COLO829 (cell line): ENCODE data around the gene SCAF4.
"Not testable (repeated sequence)": the region's sequence is repeated elsewhere in the genome, so short reads cannot be mapped to it uniquely, and the experiment has no call there.

Experiments
- DNase-seq: peaks from one replicate; pipeline ENCODE4 v3.0.0; 2012; ENCODE audit warnings: low spot score

Gene SCAF4

GRCh38 chr21:31741116-31741515, 9.2 kb upstream of the SCAF4 start:
- no peak for DNase-seq

- not testable (repeated sequence) for DNase-seq
Observed at GRCh38 chr21:31737586-31738397, 5.9 kb upstream of the SCAF4 start.

- no peak for DNase-seq
Observed at GRCh38 chr21:31735511-31735992, 3.6 kb upstream of the SCAF4 start.

GRCh38 chr21:31733551-31734149, 1.7 kb upstream of the SCAF4 start:
- no peak for DNase-seq

- DNase-seq = peak; percentile 13
Observed at GRCh38 chr21:31732597-31733550, 956 bp upstream of the SCAF4 start.

- DNase-seq = peak; percentile 25
Observed at GRCh38 chr21:31731056-31731856, 662 bp downstream of the SCAF4 start.

GRCh38 chr21:31730712-31731055, 1.2 kb downstream of the SCAF4 start:
- peak; percentile 40 for DNase-seq

- DNase-seq = no peak
Observed at GRCh38 chr21:31729622-31730343, 2.1 kb downstream of the SCAF4 start.

GRCh38 chr21:31728952-31729351, 3.0 kb downstream of the SCAF4 start:
- DNase-seq = no peak

- no peak for DNase-seq
Observed at GRCh38 chr21:31728191-31728590, 3.7 kb downstream of the SCAF4 start.

- DNase-seq = no peak
Observed at GRCh38 chr21:31727181-31727580, 4.7 kb downstream of the SCAF4 start.

GRCh38 chr21:31726407-31726806, 5.5 kb downstream of the SCAF4 start:
- no peak for DNase-seq

- no peak for DNase-seq
Observed at GRCh38 chr21:31725202-31725839, 6.6 kb downstream of the SCAF4 start.

- no peak for DNase-seq
Observed at GRCh38 chr21:31724552-31724951, 7.4 kb downstream of the SCAF4 start.

GRCh38 chr21:31721381-31721780, 10.5 kb downstream of the SCAF4 start:
- DNase-seq = no peak

- no peak for DNase-seq
Observed at GRCh38 chr21:31720739-31721138, 11.2 kb downstream of the SCAF4 start.

- DNase-seq = no peak
Observed at GRCh38 chr21:31720330-31720729, 11.6 kb downstream of the SCAF4 start.

- no peak for DNase-seq
Observed at GRCh38 chr21:31716106-31716505, 15.8 kb downstream of the SCAF4 start.

GRCh38 chr21:31714741-31715365, 17.1 kb downstream of the SCAF4 start:
- DNase-seq = no peak
